NCI-H2171 treated with DMSO at 0.1 percent for 48 hours (cell line): ENCODE data around the gene RHBDD1.

Experiments
- DNase-seq: peaks from one replicate; lab custom pipeline; 2025; lab: John Stamatoyannopoulos, UW

The RHBDD1 gene, protein sequence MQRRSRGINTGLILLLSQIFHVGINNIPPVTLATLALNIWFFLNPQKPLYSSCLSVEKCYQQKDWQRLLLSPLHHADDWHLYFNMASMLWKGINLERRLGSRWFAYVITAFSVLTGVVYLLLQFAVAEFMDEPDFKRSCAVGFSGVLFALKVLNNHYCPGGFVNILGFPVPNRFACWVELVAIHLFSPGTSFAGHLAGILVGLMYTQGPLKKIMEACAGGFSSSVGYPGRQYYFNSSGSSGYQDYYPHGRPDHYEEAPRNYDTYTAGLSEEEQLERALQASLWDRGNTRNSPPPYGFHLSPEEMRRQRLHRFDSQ

DNA sequence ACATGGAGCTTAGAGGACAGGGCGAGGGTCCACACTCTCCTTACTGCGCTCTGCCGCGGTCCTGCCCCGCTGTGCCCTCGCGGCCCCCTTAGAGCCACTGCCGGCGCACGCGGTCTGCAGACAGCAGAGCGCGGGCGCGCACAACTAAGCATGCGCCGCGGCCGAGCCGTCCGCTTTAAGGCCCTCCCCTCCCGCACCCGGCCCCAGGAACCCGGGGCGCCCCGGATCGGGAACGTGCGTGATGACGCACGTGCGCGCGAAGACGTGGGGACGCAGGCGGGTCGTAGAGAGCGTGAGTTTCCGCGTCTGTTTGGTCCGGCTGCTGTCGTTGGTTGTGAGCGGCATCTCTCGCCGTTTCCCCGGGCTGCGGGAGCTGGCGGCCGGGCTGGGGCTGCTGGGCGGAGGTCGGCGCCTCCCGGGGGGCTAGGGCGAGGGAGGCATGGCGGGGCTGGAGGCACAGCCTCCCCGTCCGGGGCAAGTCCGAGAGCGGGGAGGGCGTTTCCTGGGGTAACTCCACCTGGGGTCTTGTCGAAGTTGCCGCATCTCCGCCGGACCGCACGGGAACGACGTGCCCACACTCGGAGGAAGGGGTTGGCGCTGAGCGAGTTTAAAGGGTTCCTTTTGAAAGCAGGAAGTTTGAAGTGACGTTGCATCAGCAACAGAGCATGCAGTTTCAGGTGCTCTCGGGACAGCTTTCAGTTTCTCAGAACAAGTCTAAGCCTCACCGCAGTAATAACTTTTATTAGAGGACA, at the start of gene RHBDD1:
RHBDD1 (plus strand) TSS at position 259 of the 752 bp plus-strand sequence. CDS start 28,640 bp downstream, outside the sequence.
- peak; percentile 81 for DNase-seq

DNA sequence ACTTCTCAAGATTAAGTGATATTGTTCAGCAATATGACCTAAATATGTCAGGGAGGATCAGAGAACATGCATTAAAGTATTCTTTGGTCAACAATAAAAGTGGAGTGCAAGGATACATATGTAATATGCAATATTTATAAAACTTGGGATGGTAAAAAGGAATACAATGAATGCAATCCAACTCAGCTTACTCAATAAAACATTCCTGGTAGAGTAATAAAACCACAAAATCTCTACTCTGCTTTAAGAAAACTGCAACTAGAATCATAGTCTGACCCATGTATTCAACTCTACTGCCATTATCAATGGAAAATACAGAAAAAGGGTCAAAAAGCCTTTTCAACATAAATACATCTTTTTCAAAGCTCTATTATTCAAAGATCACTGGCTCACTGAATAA, 47.8 kb upstream of the RHBDD1 start:
- no peak for DNase-seq

GRCh38 chr2:226788881-226789490, 46.9 kb upstream of the RHBDD1 start:
- DNase-seq: no peak

DNA sequence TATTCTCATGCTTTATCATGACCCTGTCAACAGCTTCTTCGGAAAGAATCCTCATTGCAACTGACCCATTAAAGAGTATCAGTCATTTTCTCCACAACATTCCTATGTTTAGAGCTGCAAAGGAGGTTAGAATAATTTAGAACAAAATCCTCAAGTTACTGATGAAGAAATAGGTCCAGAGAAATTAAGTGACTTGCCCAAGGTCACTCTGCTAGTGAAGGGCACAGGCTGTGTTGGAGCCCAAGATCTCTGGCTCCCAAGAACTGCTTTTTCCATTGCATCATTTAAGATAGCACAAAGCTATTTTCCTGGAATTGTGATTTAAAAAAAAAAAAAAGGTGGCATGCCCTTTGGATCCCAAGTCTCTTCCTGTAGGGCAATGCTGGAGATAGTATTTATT, 45.8 kb upstream of the RHBDD1 start:
- no peak for DNase-seq

- DNase-seq: no peak
Observed at GRCh38 chr2:226790431-226790830, 45.4 kb upstream of the RHBDD1 start.

GRCh38 chr2:226791056-226791486, 44.8 kb upstream of the RHBDD1 start:
- DNase-seq: peak; percentile 70

GRCh38 chr2:226791487-226792081, 44.3 kb upstream of the RHBDD1 start:
- DNase-seq: peak; percentile 70

DNA sequence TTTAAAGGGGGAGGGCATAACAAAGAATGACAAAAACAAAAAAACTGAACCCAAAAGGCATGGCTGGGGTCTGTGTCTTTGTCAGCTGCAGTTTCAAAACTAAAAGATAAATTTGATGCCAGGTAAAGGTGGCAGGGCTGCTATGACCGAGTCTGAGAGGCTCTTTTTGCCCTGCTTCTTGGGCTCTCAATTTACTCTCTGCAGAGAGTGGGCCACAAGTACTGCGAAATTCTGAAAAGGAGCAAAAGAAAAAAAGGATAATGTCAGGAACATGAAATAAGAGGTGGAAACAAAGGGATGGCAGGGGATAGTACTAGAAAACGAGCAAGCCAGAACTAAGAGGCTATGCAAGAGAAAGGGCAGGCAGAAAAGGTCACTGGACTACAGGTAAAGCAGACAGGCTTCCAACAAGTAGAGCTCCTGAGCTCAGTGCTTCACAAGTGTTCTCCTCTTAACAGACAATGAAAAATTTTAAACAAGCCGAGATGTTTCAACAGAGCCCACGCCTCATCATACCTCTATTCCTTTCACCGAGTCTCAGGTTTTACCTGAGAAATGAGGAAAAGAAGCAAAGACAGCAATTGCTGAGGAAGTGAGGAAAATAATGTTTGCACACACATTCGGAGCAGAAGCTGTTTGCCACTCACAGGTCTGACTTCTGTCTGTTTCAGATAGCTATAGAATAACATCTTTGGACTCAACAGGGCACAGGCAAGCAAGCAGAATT, 43.5 kb upstream of the RHBDD1 start:
- DNase-seq: no peak

DNA sequence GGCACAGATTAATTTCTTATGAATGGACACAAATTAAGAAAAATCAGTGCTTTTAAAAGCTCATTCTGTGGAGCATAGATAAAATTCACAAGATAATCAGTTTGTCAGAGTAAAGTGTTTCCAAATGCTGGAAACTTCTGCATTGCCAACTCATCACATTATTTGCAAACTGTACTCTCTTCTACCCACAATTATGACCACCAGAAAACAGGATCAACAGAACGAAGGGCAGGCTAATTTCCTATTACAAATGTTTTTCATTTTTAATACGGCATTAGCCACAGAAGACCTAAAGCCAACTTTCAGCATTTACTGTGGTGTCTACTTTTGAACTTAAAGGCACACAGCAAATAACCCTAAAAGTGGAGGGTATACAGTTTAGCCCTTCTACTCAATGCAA, 42.2 kb upstream of the RHBDD1 start:
- DNase-seq: no peak

DNA sequence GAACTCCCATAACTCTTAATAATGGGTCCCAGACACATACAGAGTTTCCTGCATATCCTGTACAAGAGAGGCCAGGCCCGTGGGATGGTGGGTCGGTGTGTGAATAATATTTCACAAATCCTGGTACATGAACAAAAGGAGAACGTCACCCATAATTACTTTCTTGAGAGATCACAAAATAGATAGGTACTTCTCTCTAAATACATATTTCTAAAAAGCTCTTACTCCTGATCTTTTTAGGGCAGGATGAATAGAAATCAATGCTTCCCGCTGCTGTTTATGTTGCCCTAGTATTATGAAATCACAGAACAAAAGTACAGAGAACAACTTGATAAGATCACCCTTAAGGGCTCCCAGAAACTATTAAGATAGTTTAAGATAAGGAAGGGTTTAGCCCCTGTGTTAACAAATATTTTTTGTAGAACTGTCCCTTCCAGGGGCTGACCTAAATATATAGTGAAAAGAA, 41.6 kb upstream of the RHBDD1 start:
- DNase-seq: no peak

- peak; percentile 33 for DNase-seq
Observed at GRCh38 chr2:226794751-226795171, 41.1 kb upstream of the RHBDD1 start.

DNA sequence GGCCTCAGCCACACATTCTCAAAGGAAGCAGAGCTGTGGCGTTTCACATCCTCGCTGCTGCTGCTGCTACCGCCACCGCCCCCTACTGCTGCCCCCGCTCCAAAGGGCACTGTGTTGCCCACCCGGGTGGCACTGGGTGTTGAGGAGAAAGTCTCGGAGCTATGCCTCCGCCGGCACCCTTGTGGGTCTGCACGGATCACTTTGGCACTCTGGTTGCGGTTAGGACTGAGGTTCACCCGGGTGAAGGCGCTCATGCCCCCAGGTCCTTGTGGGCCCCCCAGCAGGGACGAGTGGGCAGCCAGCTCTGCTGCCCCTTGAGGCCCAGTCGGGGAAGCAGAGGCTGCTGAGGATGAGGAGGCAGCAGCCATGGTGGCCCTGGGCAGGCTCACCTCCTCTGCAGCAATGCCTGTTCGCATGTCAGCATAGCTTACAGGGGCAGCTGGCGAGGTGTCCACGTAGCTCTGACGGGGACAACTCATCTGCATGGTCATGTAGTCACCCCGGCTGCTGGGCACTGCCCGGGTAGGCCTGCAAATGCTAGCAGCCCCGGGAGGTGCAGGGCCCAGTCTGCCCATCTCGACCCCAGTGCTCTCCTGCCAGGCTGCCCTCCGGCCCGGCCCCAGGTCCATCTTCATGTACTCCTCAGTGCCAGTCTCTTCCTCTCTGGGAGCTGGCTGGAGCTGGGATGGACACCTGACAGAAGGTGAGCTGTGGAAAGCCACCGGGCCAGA, 40.4 kb upstream of the RHBDD1 start:
- DNase-seq: no peak

- no peak for DNase-seq
Observed at GRCh38 chr2:226796012-226796839, 39.6 kb upstream of the RHBDD1 start.

GRCh38 chr2:226796840-226797288, 39.0 kb upstream of the RHBDD1 start:
- no peak for DNase-seq

- no peak for DNase-seq
Observed at GRCh38 chr2:226797289-226797988, 38.4 kb upstream of the RHBDD1 start.

- DNase-seq: no peak
Observed at GRCh38 chr2:226797989-226798421, 37.8 kb upstream of the RHBDD1 start.

DNA sequence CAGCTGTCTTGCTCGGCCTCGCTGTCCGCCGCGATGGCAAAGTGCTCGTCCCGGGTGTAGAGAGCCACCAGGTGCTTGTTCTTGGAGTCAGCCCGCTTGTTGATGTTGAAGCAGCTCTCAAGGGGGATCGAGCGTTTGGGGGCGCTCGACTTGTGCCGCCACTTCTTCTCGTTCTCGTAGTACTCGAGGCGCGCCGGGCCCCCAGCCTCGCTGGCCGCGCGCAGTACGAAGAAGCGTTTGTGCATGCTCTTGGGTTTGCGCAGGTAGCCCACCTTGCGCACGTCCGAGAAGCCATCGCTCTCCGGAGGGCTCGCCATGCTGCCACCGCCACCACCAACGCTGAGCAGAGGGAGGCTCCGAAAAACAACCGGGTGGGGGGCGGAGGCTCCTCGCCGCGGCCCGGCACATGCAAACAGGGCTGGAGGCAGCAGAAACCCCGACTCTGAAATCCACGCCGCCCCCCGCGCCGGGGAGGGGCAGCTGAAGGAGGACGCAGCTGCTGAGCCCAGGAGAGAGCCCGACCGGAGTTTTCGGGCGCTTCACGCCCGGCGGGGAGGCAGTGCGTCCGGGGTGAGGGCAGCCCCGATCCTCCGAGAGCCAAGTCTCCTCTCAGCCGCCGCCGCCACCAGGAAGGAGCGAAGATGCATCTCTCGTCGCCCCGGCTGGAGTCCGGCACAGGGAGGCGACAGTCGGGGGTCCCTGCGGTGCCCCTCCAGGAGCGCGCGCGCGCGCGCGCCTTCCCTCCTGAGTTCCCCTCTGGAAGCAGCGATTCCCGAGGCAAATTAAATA, 37.2 kb upstream of the RHBDD1 start:
- DNase-seq: no peak

GRCh38 chr2:226799211-226799975, 36.5 kb upstream of the RHBDD1 start, which contains the start of gene IRS1:
Gene IRS1, minus strand, starts transcription at chr2:226799820. Its CDS starts 1,082 bp downstream, at chr2:226798738.
- DNase-seq: peak; percentile 66
